Measurements from ENCODE around the gene CRBN. TPM values are rescaled to one million over a fixed set of nuclear protein-coding genes. Genes with fewer than 3 reads are reported as not detected.

Gene CRBN
- polyA plus RNA-seq, 4 donors = 26.6 to 49.4 (median 33.1) TPM

DNA sequence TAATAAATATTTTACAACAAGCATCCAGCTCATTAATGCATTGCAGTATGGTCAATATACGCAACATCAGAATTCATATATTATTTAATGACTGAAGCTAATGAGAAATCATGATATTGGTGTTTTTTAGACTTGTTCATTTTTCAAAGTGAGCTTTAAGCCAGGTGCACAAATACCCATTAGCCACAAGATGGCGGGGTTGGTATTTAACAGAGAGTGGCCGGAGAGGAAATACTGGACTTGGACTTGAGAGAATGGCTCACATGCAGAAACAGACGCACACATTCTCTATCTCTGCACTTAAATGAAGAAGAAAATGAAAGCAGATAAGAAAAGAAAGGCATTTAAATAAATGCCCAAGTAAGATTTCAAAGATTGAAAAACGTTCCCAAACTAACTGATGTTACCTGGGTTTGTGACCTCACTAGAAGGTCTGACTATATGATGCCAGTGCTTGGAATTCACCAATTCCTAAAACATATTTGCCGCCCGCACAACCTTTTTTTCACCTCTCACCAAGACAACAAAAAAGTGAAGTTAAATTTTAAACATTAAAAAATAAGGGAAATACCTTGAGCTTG is 21.2 kb upstream of the CRBN start:
- Histone ChIP-seq H3K4me1 (ENCODE audit: control insufficient read depth in 3 of 3, insufficient read depth in 2 of 3, low read depth in 1 of 3, low read length in 2 of 3) (no peaks in the 10 kb centered on the region), H3K36me3 (ENCODE audit: control insufficient read depth in 3 of 3, insufficient read depth in 2 of 3, low read depth in 1 of 3, low read length in 3 of 3) (no peaks in the 10 kb centered on the region), H3K4me3 (ENCODE audit: low read depth in 1 of 3, low read length in 3 of 3) (no peak overlapping the region), H3K27ac (ENCODE audit: low read depth in 1 of 3, low read length in 2 of 3) (no peak overlapping the region), H3K27me3 (ENCODE audit: control insufficient read depth in 3 of 3, insufficient read depth in 3 of 3, low read length in 3 of 3) (peaks cover 0 to 6% (median 0%) of the 10 kb centered on the region in 3 donors), H3K9me3 (ENCODE audit: control insufficient read depth in 2 of 2, insufficient read depth in 1 of 2, low read depth in 1 of 2, low read length in 1 of 2) (no peaks in the 10 kb centered on the region)
- WGBS, 3 donors = 25 to 28% (median 26%) methylated on average over 7 of the region's 7 CpGs
- DNase-seq (peak; percentile 63 to 73), FAIRE-seq (no peak)

DNA sequence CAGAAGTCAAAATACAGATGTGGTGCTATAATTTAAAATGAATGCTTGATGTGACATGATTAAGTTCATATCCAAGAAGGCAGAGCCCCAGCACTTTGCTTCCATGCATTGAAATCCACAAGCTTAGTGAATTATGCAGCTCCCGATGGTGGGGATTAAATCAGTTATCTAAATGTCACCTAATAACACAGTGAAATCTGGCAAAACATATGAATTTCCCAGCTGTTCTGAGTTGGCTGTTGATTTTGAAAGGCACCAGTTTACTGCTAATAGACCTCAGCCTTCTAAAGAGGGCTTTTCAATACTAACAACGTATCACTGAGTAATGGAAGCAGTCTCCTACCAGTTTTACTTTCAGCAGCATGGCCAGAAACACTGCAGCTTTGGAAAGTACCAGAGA is 19.8 kb upstream of the CRBN start:
- Histone ChIP-seq H3K27me3 (ENCODE audit: control insufficient read depth in 3 of 3, insufficient read depth in 3 of 3, low read length in 3 of 3) (peaks cover 0 to 6% (median 0%) of the 10 kb centered on the region in 3 donors), H3K36me3 (ENCODE audit: control insufficient read depth in 3 of 3, insufficient read depth in 2 of 3, low read depth in 1 of 3, low read length in 3 of 3) (no peaks in the 10 kb centered on the region), H3K4me3 (ENCODE audit: low read depth in 1 of 3, low read length in 3 of 3) (no peak overlapping the region), H3K9me3 (ENCODE audit: control insufficient read depth in 2 of 2, insufficient read depth in 1 of 2, low read depth in 1 of 2, low read length in 1 of 2) (no peaks in the 10 kb centered on the region), H3K4me1 (ENCODE audit: control insufficient read depth in 3 of 3, insufficient read depth in 2 of 3, low read depth in 1 of 3, low read length in 2 of 3) (no peaks in the 10 kb centered on the region), H3K27ac (ENCODE audit: low read depth in 1 of 3, low read length in 2 of 3) (no peak overlapping the region)
- DNase-seq (no peak), FAIRE-seq (no peak)
- 35 to 46% (median 41%) methylated on average over 2 of the region's 2 CpGs for WGBS, 3 donors

DNA sequence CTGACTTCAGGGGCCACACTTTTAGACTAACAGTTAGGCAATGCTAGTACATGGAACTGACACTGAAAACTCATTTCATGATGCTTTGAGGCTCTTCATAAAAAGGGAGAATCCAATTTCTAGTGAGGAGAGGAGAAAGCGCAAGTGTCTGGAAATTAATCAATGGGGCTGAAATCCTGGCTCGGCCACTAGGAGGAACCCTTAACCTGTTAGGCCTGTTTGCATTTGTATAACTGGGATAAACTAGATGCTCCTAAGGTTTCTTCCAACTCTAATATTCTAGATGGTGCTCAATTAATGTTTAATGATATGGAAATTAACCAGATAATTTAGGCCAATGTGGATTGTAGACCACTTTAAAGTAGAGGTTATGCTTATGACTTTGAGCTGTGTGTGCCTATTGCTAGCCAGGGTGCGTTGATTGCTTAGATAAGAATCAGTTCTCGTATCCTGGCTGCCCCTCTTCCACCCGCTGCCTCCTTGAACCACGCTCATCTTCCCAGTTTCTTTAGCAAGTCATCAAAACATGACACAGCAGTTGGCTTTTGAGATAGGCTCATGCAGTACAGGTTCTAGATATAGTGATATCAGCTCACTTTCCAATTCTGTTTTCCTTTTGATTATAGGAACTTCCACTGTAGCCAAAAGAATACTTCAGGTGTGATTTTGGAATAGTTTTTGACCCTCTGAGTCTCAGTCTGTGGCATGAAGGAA is 16.8 kb upstream of the CRBN start:
- H3K4me1 ChIP-seq (ENCODE audit: control insufficient read depth in 3 of 3, insufficient read depth in 2 of 3, low read depth in 1 of 3, low read length in 2 of 3) = peaks cover 0 to 10% (median 0%) of the 10 kb centered on the region in 3 donors
- H3K27ac ChIP-seq (ENCODE audit: low read depth in 1 of 3, low read length in 2 of 3) = no peak overlapping the region
- FAIRE-seq (no peak), DNase-seq (peak; percentile 18 to 33)
- H3K27me3 ChIP-seq (ENCODE audit: control insufficient read depth in 3 of 3, insufficient read depth in 3 of 3, low read length in 3 of 3) = peaks cover 0 to 6% (median 0%) of the 10 kb centered on the region in 3 donors
- WGBS, 3 donors = 37 to 49% (median 48%) methylated on average over 6 of the region's 6 CpGs
- H3K9me3 ChIP-seq (ENCODE audit: control insufficient read depth in 2 of 2, insufficient read depth in 1 of 2, low read depth in 1 of 2, low read length in 1 of 2) = no peaks in the 10 kb centered on the region
- H3K4me3 ChIP-seq (ENCODE audit: low read depth in 1 of 3, low read length in 3 of 3) = no peak overlapping the region
- no peaks in the 10 kb centered on the region for H3K36me3 ChIP-seq (ENCODE audit: control insufficient read depth in 3 of 3, insufficient read depth in 2 of 3, low read depth in 1 of 3, low read length in 3 of 3)

DNA sequence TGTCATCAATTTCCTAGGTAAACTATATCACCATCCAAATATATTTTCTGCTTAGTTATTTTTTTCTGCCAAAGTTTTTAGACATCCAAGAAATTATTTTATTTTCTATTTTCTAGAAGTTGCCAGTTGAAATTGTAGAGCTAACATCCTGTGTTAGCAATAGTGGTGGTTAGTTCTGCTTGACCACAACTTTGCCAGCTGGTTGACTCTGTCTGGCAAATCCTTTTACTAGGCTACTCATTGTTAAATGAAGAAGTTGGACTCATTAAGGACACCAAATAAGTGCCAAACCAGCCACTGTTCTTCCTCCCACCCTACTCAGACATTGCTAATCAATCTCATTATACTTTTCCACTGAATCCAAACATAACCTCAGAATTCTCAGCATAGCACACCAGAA is 15.4 kb upstream of the CRBN start:
- H3K36me3 ChIP-seq (ENCODE audit: control insufficient read depth in 3 of 3, insufficient read depth in 2 of 3, low read depth in 1 of 3, low read length in 3 of 3) = no peaks in the 10 kb centered on the region
- no peaks in the 10 kb centered on the region for H3K9me3 ChIP-seq (ENCODE audit: control insufficient read depth in 2 of 2, insufficient read depth in 1 of 2, low read depth in 1 of 2, low read length in 1 of 2)
- no peak overlapping the region for H3K27ac ChIP-seq (ENCODE audit: low read depth in 1 of 3, low read length in 2 of 3)
- H3K27me3 ChIP-seq (ENCODE audit: control insufficient read depth in 3 of 3, insufficient read depth in 3 of 3, low read length in 3 of 3) = peaks cover 0 to 8% (median 0%) of the 10 kb centered on the region in 3 donors
- FAIRE-seq (no peak), DNase-seq (no peak)
- H3K4me1 ChIP-seq (ENCODE audit: control insufficient read depth in 3 of 3, insufficient read depth in 2 of 3, low read depth in 1 of 3, low read length in 2 of 3) = peaks cover 0 to 10% (median 0%) of the 10 kb centered on the region in 3 donors
- no peak overlapping the region for H3K4me3 ChIP-seq (ENCODE audit: low read depth in 1 of 3, low read length in 3 of 3)

DNA sequence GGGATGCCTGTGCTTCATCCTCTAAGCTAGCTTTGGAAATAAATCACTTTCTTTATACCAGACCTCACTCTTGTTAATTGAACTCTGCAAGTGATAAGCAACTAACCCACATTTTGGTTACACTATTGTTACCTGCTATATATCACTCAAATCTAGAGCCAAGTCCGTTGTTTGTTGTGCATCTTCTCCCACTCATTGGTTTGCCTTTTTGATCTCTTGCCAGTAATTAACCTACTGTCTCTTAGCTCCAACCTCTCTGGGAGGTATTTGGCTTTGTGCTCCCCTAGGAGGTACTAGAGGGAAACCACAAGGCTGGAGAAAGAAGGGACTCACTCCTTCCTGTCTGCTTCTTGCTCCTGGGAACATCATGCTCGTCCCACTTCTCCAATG is 12.8 kb upstream of the CRBN start:
- FAIRE-seq (no peak), DNase-seq (no peak)
- no peaks in the 10 kb centered on the region for H3K36me3 ChIP-seq (ENCODE audit: control insufficient read depth in 3 of 3, insufficient read depth in 2 of 3, low read depth in 1 of 3, low read length in 3 of 3)
- H3K4me1 ChIP-seq (ENCODE audit: control insufficient read depth in 3 of 3, insufficient read depth in 2 of 3, low read depth in 1 of 3, low read length in 2 of 3) = peaks cover 0 to 10% (median 0%) of the 10 kb centered on the region in 3 donors
- no peak overlapping the region for H3K4me3 ChIP-seq (ENCODE audit: low read depth in 1 of 3, low read length in 3 of 3)
- peak overlapping the region in 1 of 3 donors; percentile 29 for H3K27ac ChIP-seq (ENCODE audit: low read depth in 1 of 3, low read length in 2 of 3)
- H3K27me3 ChIP-seq (ENCODE audit: control insufficient read depth in 3 of 3, insufficient read depth in 3 of 3, low read length in 3 of 3) = peaks cover 0 to 2% (median 0%) of the 10 kb centered on the region in 3 donors
- WGBS, 3 donors = 15 to 23% (median 18%) methylated on average over 2 of the region's 2 CpGs
- H3K9me3 ChIP-seq (ENCODE audit: control insufficient read depth in 2 of 2, insufficient read depth in 1 of 2, low read depth in 1 of 2, low read length in 1 of 2) = no peaks in the 10 kb centered on the region

DNA sequence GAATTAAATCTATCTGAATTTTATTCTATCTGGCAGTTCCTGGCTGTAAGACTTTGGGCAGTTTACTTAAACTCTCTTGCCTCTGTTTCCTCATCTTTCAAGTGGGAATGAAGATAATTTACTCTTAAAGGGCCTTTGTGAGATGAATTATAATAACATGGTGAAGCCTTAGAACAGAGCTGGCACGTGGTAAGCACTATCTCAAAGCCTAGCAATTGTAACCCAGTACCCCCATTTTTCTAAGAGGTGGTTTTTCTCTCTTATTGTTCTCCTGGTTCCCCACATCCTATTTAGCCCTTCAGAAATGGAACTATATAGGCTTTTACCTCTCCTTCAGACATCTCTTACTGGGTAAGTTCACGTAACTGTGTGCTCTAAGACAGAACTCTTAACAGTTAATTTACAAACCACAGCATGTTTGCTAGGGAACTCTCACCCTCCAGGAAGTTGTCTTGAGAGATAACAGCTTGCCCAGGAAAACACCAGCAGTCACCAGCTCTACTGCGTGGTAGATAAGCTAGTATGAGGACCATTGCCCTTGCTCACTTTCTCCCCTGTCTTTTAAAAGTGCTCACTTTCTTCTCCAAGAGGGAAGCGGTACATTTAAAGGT is 12.3 kb upstream of the CRBN start:
- Histone ChIP-seq H3K27me3 (ENCODE audit: control insufficient read depth in 3 of 3, insufficient read depth in 3 of 3, low read length in 3 of 3) (peaks cover 0 to 2% (median 0%) of the 10 kb centered on the region in 3 donors), H3K27ac (ENCODE audit: low read depth in 1 of 3, low read length in 2 of 3) (no peak overlapping the region), H3K4me3 (ENCODE audit: low read depth in 1 of 3, low read length in 3 of 3) (no peak overlapping the region), H3K9me3 (ENCODE audit: control insufficient read depth in 2 of 2, insufficient read depth in 1 of 2, low read depth in 1 of 2, low read length in 1 of 2) (peaks cover 0 to 2% of the 10 kb centered on the region in 2 donors), H3K36me3 (ENCODE audit: control insufficient read depth in 3 of 3, insufficient read depth in 2 of 3, low read depth in 1 of 3, low read length in 3 of 3) (no peaks in the 10 kb centered on the region), H3K4me1 (ENCODE audit: control insufficient read depth in 3 of 3, insufficient read depth in 2 of 3, low read depth in 1 of 3, low read length in 2 of 3) (peaks cover 0 to 10% (median 0%) of the 10 kb centered on the region in 3 donors)
- WGBS, 3 donors = 6 to 13% (median 7%) methylated on average over 4 of the region's 4 CpGs
- no peak for FAIRE-seq
- peak; percentile 52 to 62 for DNase-seq

DNA sequence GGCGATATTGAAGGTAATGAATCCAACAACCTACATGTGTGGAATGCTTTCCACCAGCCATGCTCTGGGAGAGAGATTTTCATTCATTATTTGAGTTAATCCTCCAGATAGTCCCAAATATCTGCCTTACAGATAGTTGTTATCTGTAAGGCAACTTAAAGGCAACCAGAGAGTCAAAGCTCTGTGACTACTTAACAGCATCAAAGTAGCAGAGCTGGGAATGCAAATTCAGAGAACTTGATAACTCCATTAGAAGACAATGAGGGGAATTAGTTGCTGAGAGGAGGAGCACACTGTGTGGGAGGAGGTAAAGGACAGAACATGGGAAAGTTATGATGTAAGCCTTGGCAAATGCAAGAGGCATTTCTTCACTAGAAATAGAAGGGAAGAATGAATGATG is 10.5 kb upstream of the CRBN start:
- no peak overlapping the region for H3K27ac ChIP-seq (ENCODE audit: low read depth in 1 of 3, low read length in 2 of 3)

DNA sequence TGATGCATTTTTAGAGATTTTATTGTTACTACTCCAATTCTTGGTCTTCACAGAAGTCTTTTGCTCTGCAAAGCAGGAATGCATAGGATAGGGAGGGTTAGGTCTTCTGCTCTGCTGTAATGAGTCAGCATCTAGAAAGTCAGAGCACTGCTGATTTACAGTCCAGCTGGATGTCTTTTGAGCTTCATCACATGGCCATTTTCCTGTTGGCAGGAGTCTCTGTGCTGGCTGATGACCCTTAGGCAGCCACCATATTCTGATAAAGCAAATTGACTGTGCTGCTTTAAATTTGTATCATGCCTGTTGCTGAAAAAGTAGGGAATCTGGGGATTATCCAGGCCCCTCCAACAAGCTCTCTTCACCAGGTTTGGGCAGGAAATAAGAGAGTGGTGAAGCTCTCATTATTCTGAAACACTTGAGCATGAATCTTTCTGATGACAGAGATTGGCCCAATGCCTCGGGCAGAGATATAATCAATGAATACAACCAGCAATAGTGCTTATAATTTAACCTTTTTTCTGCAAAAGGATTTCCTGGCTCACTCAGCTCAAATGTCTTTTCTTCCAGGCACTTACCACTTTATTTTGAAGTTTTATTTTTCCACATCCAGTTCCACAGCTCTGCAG is 9.7 kb upstream of the CRBN start:
- Histone ChIP-seq H3K9me3 (ENCODE audit: control insufficient read depth in 2 of 2, insufficient read depth in 1 of 2, low read depth in 1 of 2, low read length in 1 of 2) (peaks cover 0 to 4% of the 10 kb centered on the region in 2 donors), H3K27ac (ENCODE audit: low read depth in 1 of 3, low read length in 2 of 3) (no peak overlapping the region), H3K36me3 (ENCODE audit: control insufficient read depth in 3 of 3, insufficient read depth in 2 of 3, low read depth in 1 of 3, low read length in 3 of 3) (no peaks in the 10 kb centered on the region), H3K4me1 (ENCODE audit: control insufficient read depth in 3 of 3, insufficient read depth in 2 of 3, low read depth in 1 of 3, low read length in 2 of 3) (peaks cover 0 to 10% (median 0%) of the 10 kb centered on the region in 3 donors), H3K4me3 (ENCODE audit: low read depth in 1 of 3, low read length in 3 of 3) (no peak overlapping the region), H3K27me3 (ENCODE audit: control insufficient read depth in 3 of 3, insufficient read depth in 3 of 3, low read length in 3 of 3) (peaks cover 0 to 2% (median 0%) of the 10 kb centered on the region in 3 donors)
- 42 to 55% (median 52%) methylated on average over 1 of the region's 1 CpG for WGBS, 3 donors
- DNase-seq = no peak
- FAIRE-seq = no peak

More for the DNA sequence above, 10.5 kb upstream of the CRBN start:
- Histone ChIP-seq H3K4me1 (ENCODE audit: control insufficient read depth in 3 of 3, insufficient read depth in 2 of 3, low read depth in 1 of 3, low read length in 2 of 3) (peaks cover 0 to 10% (median 0%) of the 10 kb centered on the region in 3 donors), H3K36me3 (ENCODE audit: control insufficient read depth in 3 of 3, insufficient read depth in 2 of 3, low read depth in 1 of 3, low read length in 3 of 3) (no peaks in the 10 kb centered on the region), H3K9me3 (ENCODE audit: control insufficient read depth in 2 of 2, insufficient read depth in 1 of 2, low read depth in 1 of 2, low read length in 1 of 2) (peaks cover 0 to 4% of the 10 kb centered on the region in 2 donors), H3K4me3 (ENCODE audit: low read depth in 1 of 3, low read length in 3 of 3) (no peak overlapping the region), H3K27me3 (ENCODE audit: control insufficient read depth in 3 of 3, insufficient read depth in 3 of 3, low read length in 3 of 3) (peaks cover 0 to 2% (median 0%) of the 10 kb centered on the region in 3 donors)
- DNase-seq (no peak), FAIRE-seq (no peak)
- WGBS, 3 donors = 55 to 71% (median 64%) methylated on average over 1 of the region's 1 CpG
